GM12878 (cell line): ENCODE measurements around the gene MAP3K5. TPM values are rescaled to one million over a fixed set of nuclear protein-coding genes. Genes with fewer than 3 reads are reported as not detected.

Experiments
- ATAC-seq: fragments of 200-7000 bp; cut with Tn5 transposase; 3 replicates; pipeline ENCODE4 v1.9.1; 2020; ENCODE audit warnings: mild to moderate bottlenecking, moderate library complexity
- BruUV-seq: library from RNA; stranded (reverse); fragments of 400-500 nt; replicated peaks from 2 replicates; lab custom pipeline; 2021; lab: Mats Ljungman, UMichigan
- CTCF ChIA-PET: fragments of 300-600 bp; sonication (Branson Sonifier 250); formaldehyde crosslinking; extraction: SDS; loops from one replicate; lab custom pipeline; 2021; ENCODE audit warnings: inconsistent platforms; lab: Yijun Ruan, JAX
- POLR2A ChIA-PET: fragments of 350-600 bp; formaldehyde crosslinking; extraction: SDS; loops from one replicate; lab custom pipeline; 2021; ENCODE audit warnings: inconsistent platforms; lab: Charles Lee
- RAD21 ChIA-PET: fragments of 300-600 bp; sonication (Branson Sonifier 250); formaldehyde crosslinking; loops from one replicate; lab custom pipeline; 2023; ENCODE audit warnings: antibody characterized with exemption; ENCODE audit not compliant: unreplicated experiment; lab: Charles Lee
- SMC1A ChIA-PET: fragments of 300-600 bp; sonication (Branson Sonifier 250); formaldehyde crosslinking; loops from one replicate; lab custom pipeline; 2023; ENCODE audit not compliant: unreplicated experiment, uncharacterized antibody; lab: Charles Lee
- DNase-seq: peaks from one replicate; pipeline ENCODE4 v3.0.0-alpha.2; 2011; ENCODE audit warnings: low read depth, low spot score
- FAIRE-seq: peaks from 3 replicates; lab custom pipeline; 2011; peaks lifted over from hg19 to GRCh38; lab: Jason Lieb, UNC
- H2AFZ ChIP-seq: 2 replicates; pipeline ENCODE4 v1.6.0; 2011; ENCODE audit warnings: low read depth, low read length, control low read depth; ENCODE audit not compliant: control insufficient read depth
- H3K27ac ChIP-seq: 2 replicates; pipeline ENCODE4 v1.5.1; 2011; ENCODE audit warnings: control low read depth; ENCODE audit not compliant: control insufficient read depth, insufficient read depth
- H3K27me3 ChIP-seq, 2 experiments: replicated peaks in 1 of 2; 2 replicates each; pipeline versions ENCODE4 v1.6.0 to v1.6.1; 2011; ENCODE audit warnings: low read length in 1 of 2; ENCODE audit not compliant: control insufficient read depth in 2 of 2, insufficient read depth in 2 of 2
- H3K36me3 ChIP-seq, 2 experiments: 2 replicates each; pipeline ENCODE4 v1.5.1; 2011; ENCODE audit warnings: low read length in 1 of 2; ENCODE audit not compliant: control insufficient read depth in 2 of 2, insufficient read depth in 2 of 2
- H3K4me1 ChIP-seq: 2 replicates; pipeline ENCODE4 v1.6.1; 2011; ENCODE audit warnings: mild to moderate bottlenecking, low read length, moderate library complexity, mixed read lengths; ENCODE audit not compliant: control insufficient read depth, insufficient read depth
- H3K4me2 ChIP-seq: 2 replicates; pipeline ENCODE4 v1.6.0; 2011; ENCODE audit warnings: control low read depth; ENCODE audit not compliant: control insufficient read depth, insufficient read depth
- H3K4me3 ChIP-seq: fragments of 200-600 bp; sonication (generic); 2 replicates; pipeline ENCODE4 v1.5.1; 2016
- H3K79me2 ChIP-seq: 2 replicates; pipeline ENCODE4 v1.6.0; 2011; ENCODE audit warnings: low read length; ENCODE audit not compliant: control insufficient read depth, insufficient read depth
- H3K9ac ChIP-seq: 2 replicates; pipeline ENCODE4 v1.8.0; 2011; ENCODE audit warnings: low read length, control low read depth, mixed read lengths; ENCODE audit not compliant: control insufficient read depth, insufficient read depth
- H3K9me3 ChIP-seq: replicated peaks from 3 replicates; pipeline ENCODE4 v1.5.1; 2011; ENCODE audit warnings: mild to moderate bottlenecking, low read length; ENCODE audit not compliant: control insufficient read depth, insufficient read depth
- H4K20me1 ChIP-seq: 2 replicates; pipeline ENCODE4 v1.6.0; 2011; ENCODE audit not compliant: control insufficient read depth, insufficient read depth
- BHLHE40 ChIP-seq, 2 experiments: fragments of 450-650 bp in 1 of 2; IDR thresholded peaks; 2 replicates each; pipeline ENCODE4 v1.6.1; 2011 to 2017; ENCODE audit warnings: low read depth in 2 of 2, borderline replicate concordance in 1 of 2, improper control_type of control experiment in 1 of 2, low read length in 1 of 2, mild to moderate bottlenecking in 1 of 2
- CHD2 ChIP-seq: IDR thresholded peaks from 2 replicates; pipeline ENCODE4 v1.6.1; 2011; ENCODE audit warnings: low read depth, low read length, improper control_type of control experiment, borderline replicate concordance
- KLF5 ChIP-seq: fragments of 450-650 bp; IDR thresholded peaks from 2 replicates; pipeline ENCODE4 v1.6.1; 2014; ENCODE audit warnings: mild to moderate bottlenecking; ENCODE audit not compliant: partially characterized antibody
- NKRF ChIP-seq: fragments of 450-650 bp; conservative IDR thresholded peaks from 2 replicates; pipeline ENCODE4 v1.6.1; 2017; ENCODE audit warnings: mild to moderate bottlenecking, moderate library complexity
- POLR2AphosphoS5 ChIP-seq: IDR thresholded peaks from 2 replicates; pipeline ENCODE4 v1.6.1; 2011; ENCODE audit warnings: mild to moderate bottlenecking, low read length, inconsistent platforms
- RAD21 ChIP-seq: IDR thresholded peaks from 2 replicates; pipeline ENCODE4 v1.6.1; 2011; ENCODE audit warnings: mild to moderate bottlenecking, low read depth, low read length, moderate library complexity; ENCODE audit not compliant: insufficient read depth
- USF1 ChIP-seq: IDR thresholded peaks from 2 replicates; pipeline ENCODE4 v1.6.1; 2011; ENCODE audit warnings: borderline replicate concordance, low read depth, mild to moderate bottlenecking, moderate library complexity, mixed read lengths, low read length; ENCODE audit not compliant: insufficient read depth; ENCODE audit errors: extremely low read length
- ZNF687 ChIP-seq: fragments of 450-650 bp; IDR thresholded peaks from 2 replicates; pipeline ENCODE4 v1.6.1; 2017; ENCODE audit warnings: mild to moderate bottlenecking, moderate library complexity
- WGBS: methylation state at CpG from one replicate; pipeline ENCODE4 v1.1.6; 2016; ENCODE audit warnings: low lambda C conversion rate; ENCODE audit not compliant: insufficient replicate concordance, insufficient coverage; ENCODE audit errors: missing lambda C conversion rate; 5-methylcytosine and 5-hydroxymethylcytosine counted together
- in situ Hi-C: fragments of 300-500 bp; cut with MboI; formaldehyde crosslinking; loops from 9 replicates; pipeline ENCODE4 v1.14.3; 2018; ENCODE audit warnings: mixed read lengths
- intact Hi-C: fragments of 100-400 bp; cut with micrococcal nuclease; formaldehyde crosslinking; loops from one replicate; pipeline ENCODE4 v1.14.2; 2022; ENCODE audit not compliant: unreplicated experiment
- polyA plus RNA-seq, 11 experiments: library from polyadenylated mRNA; depleted of rRNA in 4 of 11; unstranded in 6 of 11; stranded (reverse) in 5 of 11; fragments of >200 nt; fragmentation: Nextera tagmentation in 4 of 11; fragmentation: Illumina TruSeq in 1 of 11; extraction: Ambion mirVana in 4 of 11; extraction: Trizol in 1 of 11; gene quantifications; 1 replicate in 1 of 11; 2 replicates in 10 of 11; pipeline versions ENCODE4 v1.2.1 to v1.2.3, GENCODE V29; 2011 to 2016; ENCODE audit warnings: inconsistent platforms in 2 of 11, missing spikeins in 2 of 11, low read depth in 1 of 11
- total RNA-seq, 4 experiments: library from RNA; depleted of rRNA in 3 of 4; stranded (reverse); fragments of >200 nt in 3 of 4; fragmentation: Illumina TruSeq in 1 of 4; extraction: Trizol in 1 of 4; gene quantifications; 2 replicates each; pipeline versions ENCODE4 v1.2.1 to v1.2.3, GENCODE V29; 2013 to 2021
- TF ChIP-seq, protein P1 (sequence below): fragments of 450-650 bp; IDR thresholded peaks from 2 replicates; pipeline ENCODE4 v1.6.1; 2016; ENCODE audit warnings: mild to moderate bottlenecking

The MAP3K5 gene
- total and polyA plus RNA-seq, 10 of the 15 experiments (the other 5 are each of a cell fraction or from before 2014, with no cell fraction given) = 5.4 to 34.3 (median 26.4) TPM

- FAIRE-seq (no peak), DNase-seq (no peak), ATAC-seq (no peak)
- intact Hi-C loops (no loop called here), in situ Hi-C loops (no loop called here)
- H4K20me1 ChIP-seq = no peaks in the 10 kb centered on the region
- TF ChIP-seq NKRF (no peak), CHD2 (no peak), BHLHE40 (IDR thresholded peaks at IDR 0.05; ENCODE audit: borderline replicate concordance in 1 of 2, low read depth in 2 of 2, low read length in 1 of 2) (no peak), KLF5 (no peak), USF1 (no peak), ZNF687 (no peak), POLR2AphosphoS5 (no peak), RAD21 (no peak)
- TF ChIP-seq, protein P1, sequence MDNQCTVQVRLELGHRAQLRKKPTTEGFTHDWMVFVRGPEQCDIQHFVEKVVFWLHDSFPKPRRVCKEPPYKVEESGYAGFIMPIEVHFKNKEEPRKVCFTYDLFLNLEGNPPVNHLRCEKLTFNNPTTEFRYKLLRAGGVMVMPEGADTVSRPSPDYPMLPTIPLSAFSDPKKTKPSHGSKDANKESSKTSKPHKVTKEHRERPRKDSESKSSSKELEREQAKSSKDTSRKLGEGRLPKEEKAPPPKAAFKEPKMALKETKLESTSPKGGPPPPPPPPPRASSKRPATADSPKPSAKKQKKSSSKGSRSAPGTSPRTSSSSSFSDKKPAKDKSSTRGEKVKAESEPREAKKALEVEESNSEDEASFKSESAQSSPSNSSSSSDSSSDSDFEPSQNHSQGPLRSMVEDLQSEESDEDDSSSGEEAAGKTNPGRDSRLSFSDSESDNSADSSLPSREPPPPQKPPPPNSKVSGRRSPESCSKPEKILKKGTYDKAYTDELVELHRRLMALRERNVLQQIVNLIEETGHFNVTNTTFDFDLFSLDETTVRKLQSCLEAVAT = no peak
- no peaks in the 10 kb centered on the region for H3K36me3 ChIP-seq
- ChIA-PET RAD21 (no interaction called here), SMC1A (no interaction called here), CTCF (no interaction called here), POLR2A (no interaction called here)
- BruUV-seq = no TSS peak
- H3K9ac ChIP-seq = no peak overlapping the region
- no peak overlapping the region for H2AFZ ChIP-seq
- H3K4me3 ChIP-seq = no peak overlapping the region
- 48% methylated on average over 3 of the region's 3 CpGs for WGBS
- H3K27me3 ChIP-seq = 0 out of 4 replicates have a peak, but pooled peaks cover 0 to 1% of the 10 kb centered on the region in 2 experiments
- no peaks in the 10 kb centered on the region for H3K4me1 ChIP-seq
- H3K9me3 ChIP-seq = no peaks in the 10 kb centered on the region
- no peak overlapping the region for H3K4me2 ChIP-seq
- H3K27ac ChIP-seq = no peak overlapping the region
- H3K79me2 ChIP-seq = no peaks in the 10 kb centered on the region
These were observed 280.4 kb downstream of the MAP3K5 start for GRCh38 chr6:136511926-136512325.
